NK-92 (cell line): ENCODE results near the gene TXNRD2.
"Not testable (repeated sequence)": the region's sequence is repeated elsewhere in the genome, so short reads cannot be mapped to it uniquely, and the experiment has no call there.

Source experiments
- DNase-seq: peaks from one replicate; lab custom pipeline; 2025; ENCODE audit not compliant: unreplicated experiment; lab: John Stamatoyannopoulos, UW

The TXNRD2 gene

GRCh38 chr22:19951346-19951745, 9.7 kb upstream of the TXNRD2 start:
- DNase-seq = no peak

GRCh38 chr22:19948057-19948760, 6.6 kb upstream of the TXNRD2 start:
- no peak for DNase-seq

DNA sequence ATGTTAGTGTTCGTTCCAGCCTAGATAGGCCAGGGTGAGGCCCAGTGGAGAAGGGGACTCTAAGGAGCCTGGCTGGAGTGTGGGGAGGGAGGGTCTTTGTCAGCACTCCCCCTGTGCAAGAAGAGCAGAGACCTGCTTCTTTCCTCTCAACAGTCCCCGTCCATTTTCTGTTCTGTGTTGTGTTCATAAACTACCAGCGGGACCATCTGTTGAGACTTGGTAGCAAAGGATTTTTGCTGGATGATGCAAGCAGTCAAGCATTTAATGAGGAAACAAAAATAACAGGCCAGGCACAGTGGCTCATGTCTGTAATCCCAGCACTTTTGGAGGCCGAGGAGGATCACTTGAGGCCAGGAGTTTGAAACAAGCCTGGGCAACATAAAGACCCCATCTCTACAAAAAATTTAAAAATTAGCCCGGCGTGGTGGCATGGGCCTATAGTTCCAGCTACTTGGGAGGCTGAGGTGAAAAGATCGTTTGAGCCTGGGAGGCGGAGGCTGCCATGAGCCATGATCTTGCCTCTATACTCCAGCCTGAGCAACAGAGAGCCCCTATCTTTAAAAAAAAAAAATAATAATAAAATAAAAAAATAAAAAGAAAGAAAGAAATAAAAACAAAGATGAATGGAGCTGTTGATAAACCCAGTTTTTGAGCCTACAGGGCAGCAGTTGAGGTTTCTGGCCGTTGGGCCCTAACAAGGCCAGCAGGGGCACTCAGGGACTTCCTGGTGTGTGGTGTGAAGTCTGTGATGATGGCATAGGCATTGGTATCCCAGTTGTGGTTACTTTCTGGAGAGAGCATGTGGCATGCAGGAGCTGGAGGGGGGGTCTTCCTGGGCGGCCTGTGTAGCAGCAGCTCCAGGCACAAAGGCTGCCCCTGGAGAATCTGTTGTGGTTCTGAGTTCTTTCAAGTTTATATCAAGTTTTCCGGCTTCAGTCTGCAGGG, 1.7 kb upstream of the TXNRD2 start:
- DNase-seq = no peak

DNA sequence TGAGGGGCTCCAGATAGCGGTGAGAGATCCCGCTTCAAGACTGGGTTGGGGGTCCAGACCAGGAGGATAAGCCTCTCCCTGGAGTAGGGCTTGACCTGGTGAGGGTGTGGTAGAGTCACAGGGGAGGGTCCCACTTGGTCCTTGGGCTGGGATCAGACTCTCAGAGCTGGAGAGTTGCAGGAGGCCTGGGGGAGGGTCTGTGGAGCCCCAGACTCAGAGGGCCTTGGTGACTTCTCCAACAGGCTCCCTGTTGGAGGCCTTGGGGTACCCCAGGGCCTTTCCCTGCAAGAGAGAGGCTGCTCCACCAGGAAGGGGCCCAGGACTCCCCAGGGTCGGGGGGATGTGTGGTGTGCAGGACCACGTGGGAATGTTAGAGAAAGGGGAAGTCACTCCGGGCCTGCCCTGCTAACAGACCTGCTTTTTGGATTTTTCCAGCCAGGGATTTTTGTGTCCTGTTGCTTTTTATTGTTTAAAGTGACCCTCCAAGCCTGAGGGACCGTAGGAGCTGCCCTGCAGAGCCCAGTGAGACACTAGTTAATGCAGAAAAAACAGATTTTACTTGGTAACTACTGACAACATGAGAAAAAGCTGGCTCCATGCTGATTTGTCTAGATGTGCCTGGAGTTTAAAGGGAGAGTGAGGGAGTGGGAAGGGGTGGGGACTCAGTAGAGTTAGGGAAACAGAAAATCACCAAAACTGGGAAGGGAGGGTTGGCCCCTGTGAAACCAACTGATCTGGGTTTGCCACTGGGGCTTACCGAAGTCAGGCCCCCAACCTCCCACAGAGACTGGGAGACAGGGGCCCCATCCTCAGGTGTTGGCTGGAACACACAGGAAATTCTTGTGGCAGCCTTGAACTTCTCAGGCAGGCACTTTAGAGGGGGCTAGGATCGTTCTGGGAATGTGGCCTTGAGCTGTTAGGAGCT, 801 bp upstream of the TXNRD2 start:
- no peak for DNase-seq

- DNase-seq = no peak
Measured at GRCh38 chr22:19940536-19941364, 868 bp downstream of the TXNRD2 start.

- no peak for DNase-seq
Measured at GRCh38 chr22:19937616-19938473, 3.8 kb downstream of the TXNRD2 start.

DNA sequence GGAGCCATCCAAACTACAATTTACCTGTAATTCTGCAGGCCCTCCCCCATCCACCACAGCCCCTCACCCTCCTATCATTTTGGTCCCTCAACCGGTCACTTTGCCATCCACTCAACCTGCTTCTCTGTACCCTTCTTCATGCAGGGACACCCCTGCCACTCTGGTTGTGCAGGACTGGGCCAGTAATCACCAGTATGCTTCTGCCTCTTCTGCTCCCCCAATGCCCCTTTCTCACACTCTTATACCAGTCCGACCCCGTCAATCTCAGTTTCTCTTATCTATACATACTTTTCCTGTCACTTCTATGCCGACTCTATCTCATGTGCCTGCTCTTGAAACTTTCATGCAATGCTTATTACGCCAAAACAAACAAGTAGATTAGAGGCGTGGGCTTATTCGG, 5.1 kb downstream of the TXNRD2 start:
- no peak for DNase-seq

DNA sequence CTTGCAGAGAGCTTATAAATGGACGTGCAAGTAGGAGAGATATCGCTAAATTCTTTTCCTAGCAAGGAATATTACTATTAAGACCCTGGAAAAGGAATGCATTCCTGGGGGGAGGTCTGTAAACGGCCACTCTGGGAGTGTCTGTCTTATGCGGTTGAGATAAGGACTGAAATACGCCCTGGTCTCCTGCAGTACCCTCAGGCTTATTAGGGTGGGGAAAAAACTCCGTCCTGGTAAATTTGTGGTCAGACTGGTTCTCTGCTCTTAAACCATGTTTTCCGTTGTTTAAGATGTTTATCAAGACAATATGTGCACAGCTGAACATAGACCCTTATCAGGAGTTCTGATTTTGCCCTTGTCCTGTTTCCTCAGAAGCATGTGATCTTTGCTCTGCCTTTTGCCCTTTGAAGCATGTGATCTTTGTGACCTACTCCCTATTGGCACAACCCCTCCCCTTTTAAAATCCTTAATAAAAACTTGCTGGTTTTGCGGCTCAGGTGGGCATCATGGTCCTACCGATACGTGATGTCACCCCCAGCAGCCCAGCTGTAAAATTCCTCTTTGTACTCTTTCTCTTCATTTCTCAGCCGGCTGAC, 6.4 kb downstream of the TXNRD2 start:
- not testable (repeated sequence) for DNase-seq

DNA sequence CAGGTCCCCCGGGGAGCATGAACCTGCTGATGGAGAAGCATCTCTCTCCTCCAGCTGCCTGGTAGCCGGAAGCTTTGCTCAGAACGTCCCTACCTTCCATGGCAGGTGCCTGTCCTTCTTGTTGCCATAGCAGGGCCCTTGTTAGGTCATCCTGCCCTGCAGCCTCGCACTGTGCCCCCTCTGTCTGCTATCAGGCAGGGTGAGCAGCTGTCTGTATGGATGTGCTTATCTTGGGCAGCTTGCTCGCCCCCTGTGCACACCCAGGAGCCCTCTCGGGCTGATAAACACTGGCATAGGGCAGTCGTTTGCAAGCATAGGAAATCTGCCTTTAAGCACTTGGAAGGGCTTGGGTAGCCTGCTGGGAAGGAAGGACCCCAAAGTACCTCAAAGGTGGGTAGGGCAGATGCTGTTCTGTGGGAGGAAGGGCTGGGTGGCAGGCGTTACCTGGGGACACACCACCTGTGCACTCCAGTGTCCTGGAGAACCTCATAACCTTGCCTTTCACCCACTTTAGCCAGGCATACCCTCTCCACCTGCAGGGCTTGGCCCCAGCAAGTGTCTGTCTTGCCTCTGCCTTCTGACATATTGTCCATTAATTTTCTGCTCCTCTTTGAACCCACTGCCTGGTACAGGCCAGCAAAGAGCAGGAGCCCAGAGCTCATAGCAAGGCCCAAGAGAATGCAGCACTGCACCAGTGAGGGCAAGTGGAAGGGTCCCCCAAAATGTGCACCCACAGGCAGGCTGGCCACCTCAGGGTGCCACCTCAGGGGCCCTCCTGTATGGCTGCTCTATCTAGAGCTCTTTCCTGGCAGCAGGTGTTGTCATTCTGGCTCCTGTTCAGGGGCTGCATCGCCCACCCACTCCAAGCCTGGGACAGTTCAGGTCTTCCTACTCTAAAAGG, 8.0 kb downstream of the TXNRD2 start:
- DNase-seq = no peak

DNA sequence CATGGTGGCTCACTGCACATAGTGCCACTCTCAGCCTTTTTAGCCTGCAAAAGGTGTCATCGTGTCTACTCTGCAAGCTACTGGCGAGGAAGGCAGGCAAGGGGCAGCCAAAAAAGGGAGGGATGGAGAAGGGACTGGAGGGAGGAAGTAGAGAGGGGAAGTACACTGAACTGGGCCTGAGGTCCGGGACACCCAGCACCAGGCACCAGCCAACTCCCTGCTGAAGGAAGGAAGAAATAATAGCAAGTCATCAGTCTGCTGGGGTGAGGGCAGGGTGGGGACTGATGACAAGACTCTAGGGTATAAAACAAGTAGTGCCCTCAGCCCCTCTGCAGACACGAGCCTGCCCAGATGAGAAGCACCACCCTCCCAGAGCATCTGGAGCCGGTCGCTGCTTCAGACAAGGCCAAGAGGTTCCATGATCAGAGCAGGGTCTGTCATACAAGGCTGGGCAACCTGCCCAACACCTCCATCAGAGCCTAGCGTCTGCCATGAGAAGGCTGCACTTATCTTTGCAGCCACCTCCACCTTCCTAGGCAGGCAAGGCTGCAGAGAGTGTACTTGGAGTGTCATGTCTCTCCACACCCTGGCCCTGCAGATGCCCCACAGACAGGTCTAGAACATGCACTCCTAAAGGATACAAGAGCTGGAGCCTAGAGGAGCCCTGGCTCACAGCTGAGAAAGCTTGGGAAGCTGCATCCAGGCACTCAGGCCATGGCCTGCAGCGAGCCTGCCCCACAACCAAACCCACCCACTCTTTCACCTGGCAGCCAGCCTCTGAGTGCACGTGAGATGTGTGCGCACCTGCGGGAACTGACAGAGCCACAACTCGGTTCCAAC, 9.0 kb downstream of the TXNRD2 start:
- no peak for DNase-seq

DNA sequence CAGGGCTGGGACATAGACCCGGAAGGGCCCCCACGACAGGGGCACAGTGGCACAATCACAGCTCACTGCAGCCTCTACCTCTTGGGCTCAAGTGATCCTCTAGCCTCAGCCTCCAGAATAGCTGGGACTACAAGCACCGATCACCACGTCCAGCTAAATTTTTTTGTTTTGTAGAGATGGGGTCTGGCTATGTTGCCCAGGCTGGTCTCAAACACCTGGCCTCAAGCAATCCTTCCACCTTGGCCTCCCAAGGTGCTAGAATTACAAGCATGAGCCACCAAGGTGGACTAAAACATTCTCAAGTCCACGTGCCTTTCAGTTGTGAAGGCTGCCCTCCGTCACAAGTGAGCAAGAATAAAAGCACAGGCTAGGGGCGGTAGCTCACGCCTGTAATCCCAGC, 10.1 kb downstream of the TXNRD2 start:
- DNase-seq = no peak

DNA sequence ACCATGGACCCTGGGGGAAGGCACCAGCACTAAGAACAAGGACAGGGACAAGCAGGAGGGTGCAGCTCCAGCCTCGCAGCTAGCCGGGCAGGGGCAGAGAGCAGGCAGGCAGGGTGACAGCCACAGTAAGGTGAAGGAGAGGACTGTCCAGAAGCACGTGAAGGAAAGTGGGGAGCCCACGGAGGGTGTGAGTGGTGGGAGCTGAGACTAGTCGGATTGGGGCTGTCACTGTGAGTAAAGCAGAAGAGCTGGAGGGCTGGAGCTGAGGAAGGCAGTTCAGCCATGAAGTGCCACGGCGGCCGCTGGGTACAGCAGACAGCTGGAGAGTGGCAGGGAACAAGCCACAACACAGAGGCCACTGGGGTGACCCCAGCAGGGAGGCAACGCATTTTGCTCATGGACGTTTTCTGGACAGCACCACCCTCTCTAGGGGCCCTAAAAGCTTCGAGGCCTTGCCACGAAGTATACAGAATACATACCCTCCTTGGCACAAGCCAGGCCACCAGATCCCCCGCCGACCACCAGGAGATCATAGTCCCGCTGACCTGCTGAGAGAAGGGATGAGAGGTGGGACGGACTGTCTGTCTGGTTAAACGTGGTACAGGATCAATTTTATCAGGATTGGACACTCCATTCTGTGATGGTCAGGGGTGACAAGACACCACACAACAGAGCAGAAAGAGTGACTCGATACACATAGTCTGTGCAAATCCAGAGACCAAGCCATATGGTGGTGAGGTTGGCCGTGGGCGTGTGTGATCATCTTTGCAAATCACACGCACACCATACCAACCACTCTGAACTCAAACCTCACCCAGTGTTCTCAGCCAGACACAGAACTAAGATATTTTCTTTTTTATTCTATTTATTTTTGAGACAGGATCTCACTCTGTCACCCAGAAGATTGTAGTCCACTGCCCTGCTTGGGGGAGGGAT, 10.8 kb downstream of the TXNRD2 start:
- no peak for DNase-seq

DNA sequence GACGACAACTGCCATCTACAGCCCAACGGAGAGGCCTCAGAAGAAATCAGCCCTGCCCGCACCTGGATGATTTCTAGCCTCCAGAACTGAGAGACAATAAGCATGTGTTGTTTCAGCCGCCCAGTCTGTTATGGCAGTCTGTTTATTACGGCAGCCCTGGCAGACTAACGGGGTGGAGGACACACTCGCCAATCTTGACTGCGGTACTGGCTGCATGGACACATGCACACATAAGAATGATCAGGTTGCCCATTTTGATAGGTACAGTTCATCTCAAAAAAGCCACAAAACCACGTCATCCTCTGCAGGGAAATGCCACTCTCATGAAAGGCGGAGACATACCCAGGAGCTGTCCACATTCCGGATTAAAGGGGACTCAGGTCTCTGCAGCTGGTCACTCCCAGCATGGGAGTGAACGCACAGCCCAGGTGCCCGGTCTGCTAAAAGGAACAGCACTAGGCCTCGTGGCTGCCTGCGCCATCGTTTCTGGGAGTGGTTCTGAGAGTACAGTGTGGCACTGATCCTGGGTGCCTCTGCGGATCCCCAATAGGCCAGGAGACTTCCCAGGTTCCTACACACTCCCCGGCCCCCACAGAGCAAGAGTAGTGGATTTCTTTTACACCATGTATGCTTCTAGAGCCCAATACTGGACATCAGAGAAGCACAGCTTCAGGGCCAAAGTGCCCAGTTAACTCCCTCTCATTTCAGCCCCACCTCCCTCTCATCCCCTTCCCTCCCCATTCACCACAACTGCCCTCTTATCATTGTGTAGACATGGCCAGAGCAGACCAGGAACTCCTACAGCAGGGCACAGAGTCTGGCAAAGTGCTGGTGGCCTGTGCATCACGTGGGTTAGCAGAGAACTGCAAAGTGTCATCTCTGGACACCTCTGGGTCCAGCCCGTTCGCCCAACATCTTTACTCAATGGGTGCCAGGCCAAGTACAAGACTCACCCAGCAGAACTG, 11.8 kb downstream of the TXNRD2 start:
- no peak for DNase-seq

DNA sequence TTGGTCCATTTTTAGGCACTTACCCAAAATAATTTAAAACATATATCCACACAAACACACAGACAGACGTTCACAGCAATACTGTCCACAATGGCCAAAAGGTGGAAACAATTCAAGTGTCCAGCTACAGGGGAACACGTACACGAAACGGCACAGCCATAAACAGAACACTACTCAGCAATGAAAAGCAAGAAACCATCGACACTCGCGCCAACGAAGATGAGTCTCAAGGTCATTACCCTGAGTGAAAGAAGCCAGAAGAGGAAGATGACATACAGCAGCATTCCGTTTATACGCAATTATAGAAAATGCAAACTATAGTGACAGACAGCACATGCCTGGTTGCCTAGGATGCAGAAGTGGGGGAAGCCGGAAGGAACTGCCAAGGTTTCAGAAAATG, 13.4 kb downstream of the TXNRD2 start:
- DNase-seq = no peak

GRCh38 chr22:19927696-19928095, 13.9 kb downstream of the TXNRD2 start:
- DNase-seq = no peak
